Mucosa of rectum (tissue), 2 donors: ENCODE results near the gene EXOC6.

Experiments used
- H3K27ac ChIP-seq, 2 donors: one replicate each; pipeline ENCODE4 v1.7.0; 2013; ENCODE audit warnings: inconsistent platforms in 2 of 2, low read depth in 2 of 2, low read length in 2 of 2
- H3K27me3 ChIP-seq, 2 donors: one replicate each; pipeline ENCODE4 v1.7.0; 2013; ENCODE audit warnings: low read length in 2 of 2; ENCODE audit not compliant: control insufficient read depth in 2 of 2, insufficient read depth in 2 of 2
- H3K36me3 ChIP-seq, 2 donors: one replicate each; pipeline ENCODE4 v1.7.0; 2013; ENCODE audit warnings: low read length in 2 of 2; ENCODE audit not compliant: control insufficient read depth in 2 of 2, insufficient read depth in 2 of 2
- H3K4me1 ChIP-seq, 2 donors: one replicate each; pipeline ENCODE4 v1.7.0; 2013; ENCODE audit warnings: low read length in 2 of 2, mild to moderate bottlenecking in 1 of 2; ENCODE audit not compliant: control insufficient read depth in 2 of 2, insufficient read depth in 2 of 2
- H3K4me3 ChIP-seq, 2 donors: one replicate each; pipeline ENCODE4 v1.7.0; 2013; ENCODE audit warnings: low read length in 2 of 2
- H3K9ac ChIP-seq, 2 donors: one replicate each; pipeline ENCODE4 v1.7.0; 2013; ENCODE audit warnings: low read length in 2 of 2, low read depth in 1 of 2, mild to moderate bottlenecking in 1 of 2
- H3K9me3 ChIP-seq, 2 donors: one replicate each; pipeline ENCODE4 v1.7.0; 2013; ENCODE audit warnings: low read length in 2 of 2; ENCODE audit not compliant: control insufficient read depth in 2 of 2
- donor health status: healthy.
- donor health status: Normal muscosa, but diverticular disease.

EXOC6 gene

GRCh38 chr10:92832998-92833650, 15.2 kb upstream of the EXOC6 start:
- H3K9ac ChIP-seq, result no peak overlapping the region
- no peak overlapping the region for H3K27ac ChIP-seq
- no peaks in the 10 kb centered on the region for H3K36me3 ChIP-seq
- no peaks in the 10 kb centered on the region for H3K9me3 ChIP-seq
- no peak overlapping the region for H3K4me3 ChIP-seq
- H3K4me1 ChIP-seq, result no peaks in the 10 kb centered on the region
- no peaks in the 10 kb centered on the region for H3K27me3 ChIP-seq

- Histone ChIP-seq H3K4me3 (no peak overlapping the region), H3K27me3 (no peaks in the 10 kb centered on the region), H3K36me3 (no peaks in the 10 kb centered on the region), H3K27ac (no peak overlapping the region), H3K4me1 (no peaks in the 10 kb centered on the region), H3K9me3 (no peaks in the 10 kb centered on the region), H3K9ac (no peak overlapping the region)
These were observed 14.0 kb upstream of the EXOC6 start for GRCh38 chr10:92834331-92834730.

GRCh38 chr10:92834986-92835385, 13.3 kb upstream of the EXOC6 start:
- Histone ChIP-seq H3K9ac (no peak overlapping the region), H3K4me3 (no peak overlapping the region), H3K36me3 (no peaks in the 10 kb centered on the region), H3K4me1 (no peaks in the 10 kb centered on the region), H3K27me3 (no peaks in the 10 kb centered on the region), H3K9me3 (no peaks in the 10 kb centered on the region), H3K27ac (no peak overlapping the region)

- H3K4me3 ChIP-seq, result no peak overlapping the region
- no peak overlapping the region for H3K27ac ChIP-seq
- no peaks in the 10 kb centered on the region for H3K27me3 ChIP-seq
- no peaks in the 10 kb centered on the region for H3K4me1 ChIP-seq
- H3K9me3 ChIP-seq, result no peaks in the 10 kb centered on the region
- H3K36me3 ChIP-seq, result no peaks in the 10 kb centered on the region
- H3K9ac ChIP-seq, result no peak overlapping the region
These were observed 10.9 kb upstream of the EXOC6 start for GRCh38 chr10:92837456-92837855.

- H3K9ac ChIP-seq, result no peak overlapping the region
- H3K4me1 ChIP-seq, result no peaks in the 10 kb centered on the region
- H3K4me3 ChIP-seq, result no peak overlapping the region
- H3K36me3 ChIP-seq, result no peaks in the 10 kb centered on the region
- no peaks in the 10 kb centered on the region for H3K27me3 ChIP-seq
- no peaks in the 10 kb centered on the region for H3K9me3 ChIP-seq
- H3K27ac ChIP-seq, result peak overlapping the region in 1 of 2 donors; percentile 11
These were observed 8.9 kb upstream of the EXOC6 start for GRCh38 chr10:92839191-92840085.

- Histone ChIP-seq H3K27me3 (no peaks in the 10 kb centered on the region), H3K27ac (no peak overlapping the region), H3K9ac (no peak overlapping the region), H3K9me3 (no peaks in the 10 kb centered on the region), H3K4me3 (no peak overlapping the region), H3K4me1 (peaks cover 6 to 11% of the 10 kb centered on the region in 2 donors), H3K36me3 (no peaks in the 10 kb centered on the region)
These were observed 3.6 kb upstream of the EXOC6 start for GRCh38 chr10:92844746-92845145.

- peaks cover 6 to 11% of the 10 kb centered on the region in 2 donors for H3K4me1 ChIP-seq
- no peaks in the 10 kb centered on the region for H3K36me3 ChIP-seq
- H3K9me3 ChIP-seq, result no peaks in the 10 kb centered on the region
- H3K4me3 ChIP-seq, result no peak overlapping the region
- no peaks in the 10 kb centered on the region for H3K27me3 ChIP-seq
- no peak overlapping the region for H3K9ac ChIP-seq
- no peak overlapping the region for H3K27ac ChIP-seq
These were observed 2.4 kb upstream of the EXOC6 start for GRCh38 chr10:92845921-92846320.

GRCh38 chr10:92846344-92846743, 2.0 kb upstream of the EXOC6 start:
- H3K9ac ChIP-seq, result no peak overlapping the region
- H3K27ac ChIP-seq, result no peak overlapping the region
- no peaks in the 10 kb centered on the region for H3K36me3 ChIP-seq

GRCh38 chr10:92846854-92847201, 1.5 kb upstream of the EXOC6 start:
- H3K4me1 ChIP-seq, result peaks cover 6 to 11% of the 10 kb centered on the region in 2 donors
- no peak overlapping the region for H3K9ac ChIP-seq
- no peaks in the 10 kb centered on the region for H3K36me3 ChIP-seq
- H3K9me3 ChIP-seq, result no peaks in the 10 kb centered on the region
- no peaks in the 10 kb centered on the region for H3K27me3 ChIP-seq
- no peak overlapping the region for H3K4me3 ChIP-seq
- H3K27ac ChIP-seq, result no peak overlapping the region

More at GRCh38 chr10:92846344-92846743, 2.0 kb upstream of the EXOC6 start:
- H3K4me3 ChIP-seq, result no peak overlapping the region
- H3K4me1 ChIP-seq, result peaks cover 6 to 11% of the 10 kb centered on the region in 2 donors
- H3K9me3 ChIP-seq, result no peaks in the 10 kb centered on the region
- no peaks in the 10 kb centered on the region for H3K27me3 ChIP-seq

GRCh38 chr10:92847202-92847864, 987 bp upstream of the EXOC6 start:
- H3K9me3 ChIP-seq, result no peaks in the 10 kb centered on the region
- no peaks in the 10 kb centered on the region for H3K27me3 ChIP-seq
- no peaks in the 10 kb centered on the region for H3K36me3 ChIP-seq
- peak overlapping the region in 1 of 2 donors; percentile 79 for H3K4me3 ChIP-seq
- no peak overlapping the region for H3K27ac ChIP-seq
- H3K9ac ChIP-seq, result no peak overlapping the region
- peaks cover 6 to 11% of the 10 kb centered on the region in 2 donors for H3K4me1 ChIP-seq
